SU-DHL-6 (cell line): Measurements from ENCODE around the gene PTPRK.

Experiments
- H2AFZ ChIP-seq: fragments of 200-600 bp; sonication (generic); 2 replicates; pipeline ENCODE4 v1.6.1; 2014; ENCODE audit warnings: low read depth, mild to moderate bottlenecking, moderate library complexity, mixed read lengths, antibody characterized with exemption, low read length; ENCODE audit not compliant: severe bottlenecking
- H3F3A ChIP-seq: fragments of 200-600 bp; shearing (Covaris generic); 2 replicates; pipeline ENCODE4 v1.6.0; 2016; ENCODE audit warnings: antibody characterized with exemption, mild to moderate bottlenecking; ENCODE audit not compliant: insufficient read depth
- H3K27ac ChIP-seq: fragments of 200-600 bp; sonication (generic); 2 replicates; pipeline ENCODE4 v1.5.1; 2016; ENCODE audit warnings: low read depth, mild to moderate bottlenecking, low read length, moderate library complexity, mixed read lengths
- H3K27me3 ChIP-seq: fragments of 200-600 bp; sonication (generic), shearing (Covaris generic); 2 replicates; pipeline ENCODE4 v1.6.0; 2014; ENCODE audit warnings: mild to moderate bottlenecking, low read length
- H3K36me3 ChIP-seq: fragments of 200-600 bp; sonication (generic); 2 replicates; pipeline ENCODE4 v1.6.1; 2014; ENCODE audit warnings: mild to moderate bottlenecking, low read length, mixed read lengths
- H3K4me2 ChIP-seq: fragments of 300-600, 200-600 bp; shearing (Covaris generic), sonication (generic); 2 replicates; pipeline ENCODE4 v1.6.0; 2014; ENCODE audit warnings: low read length, low read depth, mild to moderate bottlenecking; ENCODE audit not compliant: poor library complexity, severe bottlenecking
- H3K4me3 ChIP-seq: fragments of 200-600 bp; sonication (generic); 2 replicates; pipeline ENCODE4 v1.5.1; 2014; ENCODE audit warnings: antibody characterized with exemption, low read length, mild to moderate bottlenecking, mixed read lengths; ENCODE audit not compliant: insufficient read depth, poor library complexity, severe bottlenecking
- H3K79me2 ChIP-seq: fragments of 200-600 bp; sonication (generic); 2 replicates; pipeline ENCODE4 v1.6.1; 2014; ENCODE audit warnings: mild to moderate bottlenecking, low read length, moderate library complexity; ENCODE audit not compliant: insufficient read depth
- H3K9ac ChIP-seq: fragments of 200-600 bp; sonication (generic); 2 replicates; pipeline ENCODE4 v1.7.0; 2014; ENCODE audit warnings: mild to moderate bottlenecking, low read length
- H3K9me2 ChIP-seq: fragments of 200-600 bp; sonication (generic); replicated peaks from 2 replicates; pipeline ENCODE4 v1.6.1; 2014; ENCODE audit warnings: low read length; ENCODE audit not compliant: insufficient read depth
- H3K9me3 ChIP-seq: fragments of 200-600 bp; sonication (generic); 2 replicates; pipeline ENCODE4 v1.6.1; 2014; ENCODE audit warnings: low read length, mixed read lengths; ENCODE audit not compliant: insufficient read depth
- H4K20me1 ChIP-seq: fragments of 200-600 bp; sonication (generic); 2 replicates; pipeline ENCODE4 v1.6.1; 2014; ENCODE audit warnings: low read depth, mild to moderate bottlenecking, antibody characterized with exemption, low read length, moderate library complexity, mixed read lengths
- EZH2phosphoT487 ChIP-seq: fragments of 200-600 bp; sonication (generic), shearing (Covaris generic); conservative IDR thresholded peaks from 2 replicates; pipeline ENCODE4 v1.6.1; 2018; ENCODE audit warnings: mild to moderate bottlenecking, antibody characterized with exemption, low read length, moderate library complexity, mixed read lengths
- TF ChIP-seq, protein P1 (sequence below): fragments of 200-600 bp; sonication (generic); IDR thresholded peaks from one replicate; pipeline ENCODE4 v1.5.1; 2017; ENCODE audit warnings: antibody characterized with exemption, mild to moderate bottlenecking, low read length, moderate library complexity; ENCODE audit not compliant: insufficient read depth, poor library complexity, severe bottlenecking

Gene PTPRK

DNA sequence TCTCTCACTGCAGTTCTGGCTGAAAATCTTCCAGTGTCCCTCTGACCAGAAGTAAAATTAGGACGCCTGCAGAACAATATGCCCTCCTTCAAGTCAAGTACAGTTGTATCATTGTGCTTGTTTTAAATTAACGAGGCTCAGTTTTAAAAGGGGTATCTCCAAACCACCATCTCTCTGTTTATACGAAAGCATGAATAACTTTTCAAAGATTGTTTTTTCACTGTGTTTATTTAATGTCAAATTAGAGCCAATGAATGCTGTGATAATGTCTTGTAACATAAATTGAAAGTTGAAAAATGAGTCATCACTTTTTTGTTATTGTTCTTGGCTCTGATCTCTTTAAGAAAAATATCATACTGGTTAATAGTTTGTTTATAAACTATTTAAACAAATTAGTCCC is 388.8 kb downstream of the PTPRK start:
- Histone ChIP-seq H3K9me2 (no peaks in the 10 kb centered on the region), H2AFZ (no peak overlapping the region), H4K20me1 (no peaks in the 10 kb centered on the region), H3K27ac (no peak overlapping the region), H3K36me3 (no peaks in the 10 kb centered on the region), H3K9me3 (no peaks in the 10 kb centered on the region), H3K4me2 (no peak overlapping the region), H3K27me3 (no peaks in the 10 kb centered on the region), H3K4me3 (no peak overlapping the region), H3K9ac (no peak overlapping the region), H3F3A (no peaks in the 10 kb centered on the region), H3K79me2 (no peaks in the 10 kb centered on the region)
- TF ChIP-seq, protein P1, sequence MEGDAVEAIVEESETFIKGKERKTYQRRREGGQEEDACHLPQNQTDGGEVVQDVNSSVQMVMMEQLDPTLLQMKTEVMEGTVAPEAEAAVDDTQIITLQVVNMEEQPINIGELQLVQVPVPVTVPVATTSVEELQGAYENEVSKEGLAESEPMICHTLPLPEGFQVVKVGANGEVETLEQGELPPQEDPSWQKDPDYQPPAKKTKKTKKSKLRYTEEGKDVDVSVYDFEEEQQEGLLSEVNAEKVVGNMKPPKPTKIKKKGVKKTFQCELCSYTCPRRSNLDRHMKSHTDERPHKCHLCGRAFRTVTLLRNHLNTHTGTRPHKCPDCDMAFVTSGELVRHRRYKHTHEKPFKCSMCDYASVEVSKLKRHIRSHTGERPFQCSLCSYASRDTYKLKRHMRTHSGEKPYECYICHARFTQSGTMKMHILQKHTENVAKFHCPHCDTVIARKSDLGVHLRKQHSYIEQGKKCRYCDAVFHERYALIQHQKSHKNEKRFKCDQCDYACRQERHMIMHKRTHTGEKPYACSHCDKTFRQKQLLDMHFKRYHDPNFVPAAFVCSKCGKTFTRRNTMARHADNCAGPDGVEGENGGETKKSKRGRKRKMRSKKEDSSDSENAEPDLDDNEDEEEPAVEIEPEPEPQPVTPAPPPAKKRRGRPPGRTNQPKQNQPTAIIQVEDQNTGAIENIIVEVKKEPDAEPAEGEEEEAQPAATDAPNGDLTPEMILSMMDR: no peak
- TF ChIP-seq EZH2phosphoT487: no peak

DNA sequence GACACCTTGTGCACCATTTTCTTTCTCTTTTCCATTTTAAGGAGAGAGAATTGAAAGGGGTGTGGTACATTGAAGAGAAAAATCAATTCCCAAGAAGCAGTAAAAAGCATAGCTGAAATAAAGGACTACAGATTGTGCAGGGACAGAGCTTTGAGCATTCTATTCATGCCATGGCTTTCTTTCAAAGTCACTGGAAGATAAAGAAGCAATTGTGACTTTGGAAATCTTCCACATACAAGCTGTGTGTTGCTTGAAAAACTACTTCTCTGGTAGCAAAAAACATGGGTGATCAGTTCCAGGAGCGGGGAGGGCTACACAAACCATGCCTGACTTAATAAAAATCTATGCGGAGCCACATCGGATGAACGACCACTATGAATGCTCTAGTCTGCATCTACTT is 389.4 kb downstream of the PTPRK start:
- no peaks in the 10 kb centered on the region for H3K27me3 ChIP-seq
- no peak overlapping the region for H3K4me3 ChIP-seq
- TF ChIP-seq, protein P1: no peak
- TF ChIP-seq EZH2phosphoT487: no peak
- no peak overlapping the region for H3K4me2 ChIP-seq
- H4K20me1 ChIP-seq: no peaks in the 10 kb centered on the region
- H3K79me2 ChIP-seq: no peaks in the 10 kb centered on the region
- H3K36me3 ChIP-seq: no peaks in the 10 kb centered on the region
- H3K9ac ChIP-seq: no peak overlapping the region
- H3K9me3 ChIP-seq: no peaks in the 10 kb centered on the region
- H3F3A ChIP-seq: no peaks in the 10 kb centered on the region
- H2AFZ ChIP-seq: no peak overlapping the region
- H3K9me2 ChIP-seq: no peaks in the 10 kb centered on the region
- H3K27ac ChIP-seq: no peak overlapping the region

DNA sequence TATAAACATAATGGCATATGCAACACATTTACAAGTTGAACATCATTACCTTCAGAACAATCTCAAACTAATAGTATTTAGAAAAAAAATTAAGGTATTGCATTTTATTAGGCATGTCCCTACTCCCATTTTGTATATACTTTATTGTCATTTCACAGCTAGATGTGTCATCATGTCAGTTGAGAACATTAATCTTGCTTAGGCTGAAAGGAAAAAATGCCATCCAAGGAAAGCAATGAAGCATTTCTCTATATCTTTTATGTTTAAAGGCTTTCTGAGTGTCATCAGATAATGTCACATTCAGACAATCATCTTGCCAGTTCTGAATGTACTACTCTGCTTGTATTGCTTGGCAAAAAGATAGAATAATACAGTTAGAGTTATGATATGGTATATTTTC is 390.7 kb downstream of the PTPRK start:
- no peak overlapping the region for H2AFZ ChIP-seq

More for the DNA sequence above, 390.7 kb downstream of the PTPRK start:
- H3K27ac ChIP-seq: no peak overlapping the region
- H3K27me3 ChIP-seq: no peaks in the 10 kb centered on the region
- no peaks in the 10 kb centered on the region for H3K36me3 ChIP-seq
- H3K4me2 ChIP-seq: no peak overlapping the region
- H3F3A ChIP-seq: no peaks in the 10 kb centered on the region
- TF ChIP-seq, protein P1: no peak
- TF ChIP-seq EZH2phosphoT487: no peak
- H3K4me3 ChIP-seq: no peak overlapping the region
- H3K9me2 ChIP-seq: no peaks in the 10 kb centered on the region
- H3K9ac ChIP-seq: no peak overlapping the region
- no peaks in the 10 kb centered on the region for H4K20me1 ChIP-seq
- H3K9me3 ChIP-seq: no peaks in the 10 kb centered on the region
- H3K79me2 ChIP-seq: no peaks in the 10 kb centered on the region
